GM10266 (cell line): ENCODE results near the gene WFS1.

Experiments used
- DNase-seq: peaks from one replicate; pipeline ENCODE4 v3.0.0; 2012; ENCODE audit errors: extremely low spot score
- CTCF ChIP-seq: IDR thresholded peaks from 2 replicates; pipeline ENCODE4 v1.5.1; 2012; ENCODE audit warnings: mild to moderate bottlenecking, low read depth; ENCODE audit not compliant: control insufficient read depth, insufficient read depth; ENCODE audit errors: missing control alignments

Gene WFS1

GRCh38 chr4:6226506-6226905 is 43.1 kb upstream of the WFS1 start:
- TF ChIP-seq CTCF: no peak
- DNase-seq: no peak

- no peak for TF ChIP-seq CTCF
- DNase-seq: no peak
Observed at GRCh38 chr4:6227412-6228157, 42.1 kb upstream of the WFS1 start.

GRCh38 chr4:6228158-6229067 is 41.2 kb upstream of the WFS1 start:
- no peak for DNase-seq
- no peak for TF ChIP-seq CTCF

GRCh38 chr4:6229095-6229494 is 40.6 kb upstream of the WFS1 start:
- no peak for DNase-seq
- TF ChIP-seq CTCF: no peak

- no peak for TF ChIP-seq CTCF
Observed at GRCh38 chr4:6229671-6230501, 39.8 kb upstream of the WFS1 start.

GRCh38 chr4:6230502-6230785 is 39.2 kb upstream of the WFS1 start:
- no peak for TF ChIP-seq CTCF
- no peak for DNase-seq

More at GRCh38 chr4:6229671-6230501, 39.8 kb upstream of the WFS1 start:
- no peak for DNase-seq
